Tibial nerve (tissue), 4 donors: ENCODE measurements around the gene SDK1.

Source experiments
- EP300 ChIP-seq, 2 donors: sonication (generic); formaldehyde crosslinking; IDR thresholded peaks; one replicate each; pipeline ENCODE4 v1.6.1; 2017; ENCODE audit warnings: antibody characterized with exemption in 2 of 2, mild to moderate bottlenecking in 1 of 2
- POLR2A ChIP-seq, 2 donors: fragments of 450-650 bp; IDR thresholded peaks; one replicate each; pipeline ENCODE4 v1.6.1; 2017; ENCODE audit warnings: antibody characterized with exemption in 2 of 2, mild to moderate bottlenecking in 2 of 2, moderate library complexity in 2 of 2
- TF ChIP-seq, protein P1 (sequence below), 5 experiments: fragments of 200-600 bp in 3 of 5; fragments of 450-650 bp in 2 of 5; sonication (generic) in 3 of 5; IDR thresholded peaks; one replicate each; pipeline ENCODE4 v1.5.1; 2016 to 2019; ENCODE audit warnings: antibody characterized with exemption in 5 of 5, mild to moderate bottlenecking in 3 of 5, moderate library complexity in 2 of 5

DNA sequence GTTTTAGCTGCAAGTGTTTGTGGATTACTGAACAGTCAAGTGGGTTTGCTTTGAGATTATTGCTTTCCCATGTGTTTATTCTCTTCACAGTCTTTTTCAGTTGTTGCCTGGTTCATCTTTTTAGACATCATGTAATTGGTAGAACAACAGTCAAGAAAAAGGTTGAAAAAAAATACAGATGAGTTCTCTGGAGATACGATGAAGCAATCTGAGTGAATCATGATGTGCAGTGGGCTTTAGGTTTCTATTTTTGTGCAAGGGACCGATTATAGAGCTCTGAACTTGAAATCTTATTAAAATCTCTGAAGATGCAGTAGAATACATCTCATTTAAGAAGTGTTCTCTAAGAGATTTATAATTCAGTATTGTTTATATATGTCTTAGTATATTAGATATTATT lies 145.7 kb downstream of the SDK1 start:
- TF ChIP-seq, protein P1, sequence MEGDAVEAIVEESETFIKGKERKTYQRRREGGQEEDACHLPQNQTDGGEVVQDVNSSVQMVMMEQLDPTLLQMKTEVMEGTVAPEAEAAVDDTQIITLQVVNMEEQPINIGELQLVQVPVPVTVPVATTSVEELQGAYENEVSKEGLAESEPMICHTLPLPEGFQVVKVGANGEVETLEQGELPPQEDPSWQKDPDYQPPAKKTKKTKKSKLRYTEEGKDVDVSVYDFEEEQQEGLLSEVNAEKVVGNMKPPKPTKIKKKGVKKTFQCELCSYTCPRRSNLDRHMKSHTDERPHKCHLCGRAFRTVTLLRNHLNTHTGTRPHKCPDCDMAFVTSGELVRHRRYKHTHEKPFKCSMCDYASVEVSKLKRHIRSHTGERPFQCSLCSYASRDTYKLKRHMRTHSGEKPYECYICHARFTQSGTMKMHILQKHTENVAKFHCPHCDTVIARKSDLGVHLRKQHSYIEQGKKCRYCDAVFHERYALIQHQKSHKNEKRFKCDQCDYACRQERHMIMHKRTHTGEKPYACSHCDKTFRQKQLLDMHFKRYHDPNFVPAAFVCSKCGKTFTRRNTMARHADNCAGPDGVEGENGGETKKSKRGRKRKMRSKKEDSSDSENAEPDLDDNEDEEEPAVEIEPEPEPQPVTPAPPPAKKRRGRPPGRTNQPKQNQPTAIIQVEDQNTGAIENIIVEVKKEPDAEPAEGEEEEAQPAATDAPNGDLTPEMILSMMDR (IDR thresholded peaks at IDR 0.05): no peak
- TF ChIP-seq POLR2A (IDR thresholded peaks at IDR 0.05) (no peak), EP300 (IDR thresholded peaks at IDR 0.05) (no peak)
